HK-2 (cell line): ENCODE measurements around the gene AWAT1.
A peak's percentile ranks its signal among the peaks of the same experiment; 100 is the strongest.
"Not testable (repeated sequence)": the region's sequence is repeated elsewhere in the genome, so short reads cannot be mapped to it uniquely, and the experiment has no call there.

ENCODE experiments used
- DNase-seq: peaks from one replicate; pipeline ENCODE4 v3.0.0-alpha.2; 2018; ENCODE audit not compliant: unreplicated experiment

The AWAT1 gene

GRCh38 chrX:70234355-70234754 is at the start of gene AWAT1:
Gene AWAT1, plus strand, starts transcription at chrX:70234655. Its CDS starts 41 bp downstream, at chrX:70234696.
- no peak for DNase-seq

DNA sequence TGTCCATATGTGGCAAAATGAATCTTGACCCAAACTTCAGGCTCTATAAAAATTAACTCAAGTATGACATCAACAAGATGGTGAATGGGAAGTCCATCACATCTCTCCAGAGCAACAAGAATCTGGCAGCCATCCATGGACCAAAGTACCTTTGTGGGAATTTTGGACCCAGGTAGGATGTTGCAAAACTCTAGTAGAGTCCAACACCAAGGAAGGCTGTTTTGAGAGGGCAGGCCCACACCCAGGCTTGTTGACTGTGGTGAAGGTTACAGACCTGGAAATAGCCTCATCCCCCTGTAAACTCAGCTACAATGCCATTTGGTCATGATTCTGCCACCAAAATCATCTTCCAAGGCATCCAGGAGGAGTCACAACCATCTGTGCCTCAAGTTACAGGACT is 44.2 kb upstream of the AWAT1 start:
- DNase-seq = no peak

- DNase-seq = peak; percentile 60
Measured at GRCh38 chrX:70196961-70197720, 37.3 kb upstream of the AWAT1 start.

DNA sequence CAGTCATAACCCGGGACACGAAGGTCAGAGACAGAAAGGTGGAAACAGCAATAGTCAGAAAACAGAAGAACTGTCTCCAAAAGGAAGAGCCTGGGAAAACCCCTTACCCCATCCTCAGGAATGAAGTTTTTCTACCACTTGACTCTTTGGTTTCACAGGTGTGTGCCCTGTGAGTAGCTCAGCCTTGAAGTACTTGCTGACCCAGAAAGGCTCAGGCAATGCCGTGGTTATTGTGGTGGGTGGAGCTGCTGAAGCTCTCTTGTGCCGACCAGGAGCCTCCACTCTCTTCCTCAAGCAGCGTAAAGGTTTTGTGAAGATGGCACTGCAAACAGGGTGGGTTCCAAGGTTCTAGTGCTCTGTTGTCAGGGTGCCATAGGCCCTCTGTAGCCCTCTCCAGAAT is 32.7 kb upstream of the AWAT1 start:
- no peak for DNase-seq

DNA sequence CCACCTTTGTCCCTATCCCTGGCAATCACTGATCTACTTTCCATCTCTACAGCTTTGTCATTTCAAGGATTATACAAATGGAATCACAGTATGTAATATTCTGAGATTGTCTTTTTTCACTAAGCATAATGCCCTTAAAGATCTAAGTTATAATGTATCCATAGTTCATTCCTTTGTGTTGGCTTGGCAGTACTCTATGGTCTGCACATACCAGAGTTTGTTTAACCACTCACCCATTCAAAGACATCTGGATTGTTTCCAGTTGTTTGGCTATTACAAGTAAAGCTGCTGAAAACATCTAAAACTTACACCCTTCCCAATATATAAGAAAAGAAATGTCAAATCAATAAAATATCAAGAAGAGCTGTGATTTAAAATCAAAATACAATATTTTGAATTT is 26.0 kb upstream of the AWAT1 start:
- DNase-seq = no peak

- not testable (repeated sequence) for DNase-seq
Measured at GRCh38 chrX:70209570-70209969, 24.9 kb upstream of the AWAT1 start.

- peak; percentile 29 for DNase-seq
Measured at GRCh38 chrX:70219938-70220764, 14.3 kb upstream of the AWAT1 start.

DNA sequence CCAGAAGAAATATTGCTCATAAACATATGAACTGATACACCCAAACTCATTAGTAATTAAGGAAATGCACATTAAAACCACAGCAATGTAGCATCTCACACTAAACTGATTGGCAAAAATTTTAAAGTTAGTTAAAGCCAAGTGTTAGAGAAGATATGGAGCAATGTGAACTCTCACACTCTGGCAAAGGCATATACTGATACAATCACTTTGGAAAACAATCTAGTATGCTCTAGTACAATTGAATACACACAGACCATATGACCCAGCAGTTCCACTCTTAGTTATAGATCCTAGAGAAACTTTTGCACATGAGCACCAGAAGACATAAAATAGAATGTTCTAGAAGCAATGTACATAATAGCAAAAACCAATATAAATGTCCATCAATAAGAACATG is 8.4 kb upstream of the AWAT1 start:
- no peak for DNase-seq

DNA sequence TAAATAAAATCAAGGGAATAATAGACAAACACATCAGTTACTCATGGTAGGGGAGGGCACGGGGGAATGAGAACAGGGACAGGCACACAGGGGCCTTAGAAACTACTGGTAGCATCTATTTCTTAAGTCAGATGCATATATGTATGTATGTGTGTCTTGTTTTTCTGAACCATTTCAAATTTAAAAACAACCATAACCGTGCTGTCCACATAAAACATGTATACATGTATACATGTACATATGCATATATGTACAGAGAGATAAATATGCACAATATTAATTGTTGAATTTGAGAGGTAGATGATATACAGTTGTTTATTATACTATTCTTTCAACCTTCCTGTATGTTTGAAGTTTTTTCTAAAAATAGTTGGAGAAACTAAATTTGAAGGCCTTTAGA is 7.8 kb upstream of the AWAT1 start:
- no peak for DNase-seq

- DNase-seq = no peak
Measured at GRCh38 chrX:70231666-70232065, 2.8 kb upstream of the AWAT1 start.

GRCh38 chrX:70240751-70241150 is 6.3 kb downstream of the AWAT1 start:
- no peak for DNase-seq

DNA sequence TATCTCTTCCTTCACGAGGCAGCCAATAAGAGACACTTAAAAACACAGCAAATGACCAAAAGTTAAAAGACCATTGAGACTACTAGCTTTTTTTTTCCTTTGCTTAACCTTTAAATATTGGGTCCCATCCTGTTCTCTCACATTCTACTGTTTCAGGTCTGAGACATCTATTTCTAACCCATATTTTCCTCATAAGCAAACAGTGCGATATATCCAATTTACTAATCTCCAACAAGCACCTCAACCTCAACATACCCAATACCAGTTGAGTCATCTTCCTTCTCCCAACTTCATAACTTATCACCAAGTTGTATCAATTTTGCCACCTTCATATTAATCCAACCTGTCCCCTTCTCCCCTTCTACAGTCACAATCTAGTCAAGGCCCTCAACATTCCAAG is 7.0 kb downstream of the AWAT1 start:
- no peak for DNase-seq

GRCh38 chrX:70243601-70244000 is 9.1 kb downstream of the AWAT1 start:
- not testable (repeated sequence) for DNase-seq

- DNase-seq = no peak
Measured at GRCh38 chrX:70244881-70245280, 10.4 kb downstream of the AWAT1 start.

GRCh38 chrX:70247252-70247651 is 12.8 kb downstream of the AWAT1 start:
- no peak for DNase-seq

GRCh38 chrX:70252491-70252890 is 18.0 kb downstream of the AWAT1 start:
- no peak for DNase-seq

DNA sequence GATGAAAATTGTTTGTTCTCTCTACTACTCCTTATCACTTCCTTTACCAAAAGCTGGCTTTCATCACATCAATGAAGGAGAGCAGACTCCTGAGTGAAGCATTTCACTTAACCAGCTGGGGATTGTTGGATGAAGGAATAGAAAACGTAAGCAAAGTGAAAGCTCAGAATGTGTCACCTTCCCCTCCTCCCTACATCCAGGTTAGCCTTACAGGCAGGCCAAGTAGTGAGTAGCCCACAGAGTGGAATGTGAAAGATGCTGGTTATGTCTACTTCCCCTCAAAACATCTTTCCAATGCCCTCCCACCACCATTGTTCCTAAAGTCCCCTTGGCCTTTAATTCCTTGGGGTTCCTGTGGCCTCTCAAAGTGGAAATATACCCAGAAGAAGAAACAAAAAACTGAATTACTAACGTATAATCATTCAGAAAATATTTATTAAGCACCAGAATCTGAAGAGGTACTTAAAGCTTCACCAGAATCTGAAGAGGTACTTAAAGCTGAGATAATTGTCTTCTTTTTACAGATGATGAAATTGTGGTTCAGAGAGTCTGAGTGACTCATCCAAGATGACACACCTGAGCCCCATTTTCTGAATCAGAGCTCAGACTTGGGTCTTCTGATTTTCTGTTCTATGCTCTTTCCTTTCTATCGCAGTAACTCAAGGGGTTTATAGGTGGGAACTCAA is 19.1 kb downstream of the AWAT1 start:
- peak; percentile 33 for DNase-seq

DNA sequence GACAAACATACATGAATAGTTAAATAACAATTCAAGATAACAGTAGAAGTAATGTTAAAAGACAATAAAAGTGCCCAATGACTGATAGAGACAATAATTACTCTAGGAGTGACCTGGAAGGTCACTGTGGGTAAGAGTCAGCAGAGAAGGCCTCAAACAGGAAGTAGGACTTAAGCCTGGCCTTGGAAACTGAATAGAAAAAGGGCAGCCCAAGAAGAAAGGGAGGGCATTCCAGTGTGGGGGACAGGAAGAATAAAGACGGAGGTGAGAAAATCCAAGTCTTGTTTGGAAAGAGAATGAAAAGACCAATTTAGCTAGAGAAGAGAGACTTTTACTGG is 19.6 kb downstream of the AWAT1 start:
- DNase-seq = no peak

- DNase-seq = no peak
Measured at GRCh38 chrX:70254909-70255308, 20.5 kb downstream of the AWAT1 start.

DNA sequence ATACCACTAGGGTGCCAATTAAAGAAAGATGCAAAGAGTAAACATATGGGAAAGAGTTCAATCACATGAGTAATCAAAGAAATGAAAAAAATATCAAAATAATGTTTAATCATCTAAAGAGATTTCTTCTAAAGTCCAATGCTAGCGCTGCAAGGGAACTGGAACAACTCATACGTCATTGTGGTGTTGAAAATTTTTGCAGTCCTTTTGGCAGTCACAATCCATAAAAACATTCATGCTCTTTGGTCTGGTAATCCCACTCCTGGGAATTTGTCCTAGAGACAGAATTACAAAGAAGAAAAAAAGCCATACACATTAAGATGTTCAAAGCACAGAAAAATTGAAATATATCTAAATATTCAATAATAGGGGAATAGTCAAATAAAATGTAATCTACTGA is 21.0 kb downstream of the AWAT1 start:
- no peak for DNase-seq

GRCh38 chrX:70257423-70258288 is 23.2 kb downstream of the AWAT1 start:
- no peak for DNase-seq

- no peak for DNase-seq
Measured at GRCh38 chrX:70260104-70260503, 25.6 kb downstream of the AWAT1 start, which contains the start of gene P2RY4. Gene P2RY4, minus strand, starts transcription at chrX:70260204. Its CDS starts 580 bp downstream, at chrX:70259624.
